Raji (cell line): ENCODE results near the gene ASH1L.

Source experiments
- POLR2A ChIP-seq: IDR thresholded peaks from 2 replicates; pipeline ENCODE4 v1.6.1; 2011; ENCODE audit warnings: low read depth, low read length, control low read depth; ENCODE audit not compliant: insufficient read depth

The ASH1L gene

DNA sequence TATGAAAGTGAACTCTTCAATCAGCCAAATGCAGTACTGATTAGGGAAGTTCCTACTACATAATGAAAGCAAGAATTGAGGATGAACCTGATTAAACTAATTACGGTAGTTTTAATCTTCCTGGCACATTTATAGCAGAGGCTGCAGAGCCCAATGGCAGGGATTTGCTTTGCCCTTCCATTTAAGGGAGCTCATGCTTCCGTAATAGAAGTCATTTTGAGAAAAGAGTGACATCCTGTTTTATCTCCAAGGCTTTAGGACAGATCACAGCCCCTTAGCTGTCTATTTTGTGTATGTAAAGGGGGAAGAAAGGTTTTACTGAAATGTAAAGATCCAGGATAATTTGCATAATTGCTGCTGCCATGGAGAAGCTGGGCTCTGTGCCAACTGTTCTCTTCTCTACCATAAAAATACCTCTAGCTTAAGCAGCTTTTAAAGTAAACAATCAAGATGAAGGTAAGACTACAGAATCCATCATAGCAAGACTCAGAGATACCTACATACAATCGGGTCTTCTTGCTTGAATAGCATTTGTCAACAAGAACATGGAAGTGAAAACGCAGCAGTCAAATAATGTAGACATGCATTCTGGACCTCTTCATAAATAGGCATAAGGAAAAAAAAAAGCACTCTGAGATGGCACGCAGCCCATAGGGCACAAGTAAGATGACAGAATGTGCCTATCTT is 62.5 kb downstream of the ASH1L start:
- TF ChIP-seq POLR2A, result no peak

DNA sequence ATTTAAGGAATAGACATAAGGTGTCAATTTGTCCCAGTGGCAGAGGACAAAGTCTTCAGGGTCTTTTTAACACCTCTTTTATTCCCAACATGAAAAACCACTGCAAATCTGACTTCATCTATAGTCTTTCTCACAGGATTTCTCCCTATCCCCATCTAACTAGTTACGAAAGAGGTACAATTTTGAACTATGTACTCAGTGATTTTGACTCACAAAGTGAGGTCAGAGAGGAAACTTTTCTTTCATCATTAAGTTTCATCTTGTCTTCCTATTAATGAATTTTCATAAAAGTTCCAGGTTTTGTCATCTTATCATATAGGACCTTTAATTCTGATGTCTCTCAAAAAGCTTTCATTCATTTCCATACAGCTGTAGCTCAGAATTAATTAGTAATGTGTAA is 63.3 kb downstream of the ASH1L start:
- no peak for TF ChIP-seq POLR2A

DNA sequence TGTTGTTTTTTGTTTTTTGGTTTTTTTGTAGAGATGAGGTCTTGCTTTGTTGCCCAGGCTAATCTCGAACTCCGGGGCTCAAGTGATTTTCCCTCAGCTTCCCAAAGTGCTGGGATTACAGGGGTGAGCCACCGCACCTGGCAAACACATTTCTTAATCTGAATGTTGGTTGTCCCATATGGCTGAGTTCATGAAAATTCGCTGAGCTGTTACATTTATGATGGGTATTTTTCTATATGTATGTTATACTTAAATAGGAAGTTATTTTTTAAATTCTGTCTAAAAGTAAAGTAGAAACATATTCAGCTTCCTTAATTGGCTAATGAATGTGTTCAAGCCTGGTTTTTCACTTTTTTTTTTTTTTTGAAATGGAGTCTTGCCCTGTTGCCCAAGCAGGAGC is 75.1 kb downstream of the ASH1L start:
- TF ChIP-seq POLR2A, result no peak

DNA sequence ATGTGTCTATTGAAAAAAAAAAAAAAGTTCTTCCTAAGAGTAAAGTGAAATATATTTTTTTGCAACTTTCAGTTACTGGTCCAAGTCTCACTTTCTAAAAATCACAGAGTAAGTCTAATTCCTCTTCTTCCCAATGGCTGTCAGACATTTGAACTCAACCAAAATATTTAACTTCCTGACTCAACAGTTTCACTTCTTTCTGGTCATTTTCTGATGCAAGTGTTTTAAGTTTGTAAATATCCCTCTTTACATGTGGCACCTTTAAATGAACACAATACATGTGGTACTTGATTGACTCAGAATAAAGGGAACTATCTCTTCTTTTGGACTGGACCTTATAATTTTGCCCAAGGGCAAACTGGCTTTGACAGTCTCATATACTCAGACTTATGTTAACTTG is 76.7 kb downstream of the ASH1L start:
- TF ChIP-seq POLR2A, result no peak

DNA sequence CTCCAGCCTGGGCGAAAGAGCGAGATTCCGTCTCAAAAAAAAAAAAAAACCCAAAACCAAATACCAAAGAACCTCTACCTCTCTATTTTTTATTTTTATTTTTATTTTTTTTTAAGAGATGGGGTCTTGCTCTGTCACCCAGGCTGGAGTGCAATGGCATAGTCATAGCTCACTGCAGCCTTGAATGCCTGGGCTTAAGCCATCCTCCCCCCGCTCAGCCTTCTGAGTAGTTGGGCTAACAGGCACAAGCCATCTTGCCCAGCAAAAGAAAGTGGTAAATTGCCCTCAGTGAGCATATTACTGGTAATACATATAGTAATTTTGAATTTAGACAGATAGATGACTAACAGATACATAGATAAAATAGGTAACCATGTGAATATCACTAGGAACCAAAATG is 77.4 kb downstream of the ASH1L start:
- no peak for TF ChIP-seq POLR2A

DNA sequence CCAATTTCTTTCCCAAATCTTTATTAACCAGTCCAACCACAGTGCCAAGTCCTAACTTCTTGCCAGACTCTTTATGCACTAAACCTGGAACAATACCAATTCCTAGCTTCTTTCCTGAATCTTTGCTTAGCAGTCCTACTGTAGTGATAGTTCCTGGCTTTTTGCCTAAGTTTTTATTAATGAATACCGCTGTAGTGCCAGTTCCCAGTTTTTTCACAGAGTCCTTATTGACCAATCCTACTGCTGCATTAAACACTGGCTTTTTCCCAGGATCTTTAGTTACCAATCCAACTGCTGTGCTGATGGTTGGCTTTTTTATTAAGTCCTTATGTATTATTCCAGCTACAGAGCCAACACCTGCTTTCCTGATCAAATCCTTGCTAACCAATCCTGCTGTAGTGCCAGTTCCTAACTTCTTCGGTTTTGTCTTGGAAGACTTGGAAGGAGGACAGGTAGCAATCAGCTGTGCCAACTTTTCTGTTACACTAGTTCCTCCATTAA is 80.8 kb downstream of the ASH1L start:
- no peak for TF ChIP-seq POLR2A

DNA sequence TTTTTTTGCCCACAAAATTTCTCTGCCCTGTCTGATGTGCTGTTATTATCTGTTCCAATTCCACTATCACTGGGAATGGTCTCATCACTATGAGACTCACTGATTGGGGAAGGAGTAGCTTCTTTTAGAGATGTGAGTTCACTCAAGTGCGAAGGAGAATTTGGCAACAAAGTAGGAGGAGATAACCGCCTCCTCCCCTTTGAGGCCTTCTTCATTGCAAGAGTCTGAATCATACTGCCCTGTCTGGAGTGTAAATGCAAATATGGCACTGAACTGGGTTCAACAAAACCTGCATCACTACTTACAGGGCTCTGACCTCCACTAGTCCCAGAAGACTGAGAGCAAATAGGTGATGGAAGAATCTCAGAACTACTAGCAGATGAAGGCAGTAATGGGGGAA is 83.4 kb downstream of the ASH1L start:
- no peak for TF ChIP-seq POLR2A

DNA sequence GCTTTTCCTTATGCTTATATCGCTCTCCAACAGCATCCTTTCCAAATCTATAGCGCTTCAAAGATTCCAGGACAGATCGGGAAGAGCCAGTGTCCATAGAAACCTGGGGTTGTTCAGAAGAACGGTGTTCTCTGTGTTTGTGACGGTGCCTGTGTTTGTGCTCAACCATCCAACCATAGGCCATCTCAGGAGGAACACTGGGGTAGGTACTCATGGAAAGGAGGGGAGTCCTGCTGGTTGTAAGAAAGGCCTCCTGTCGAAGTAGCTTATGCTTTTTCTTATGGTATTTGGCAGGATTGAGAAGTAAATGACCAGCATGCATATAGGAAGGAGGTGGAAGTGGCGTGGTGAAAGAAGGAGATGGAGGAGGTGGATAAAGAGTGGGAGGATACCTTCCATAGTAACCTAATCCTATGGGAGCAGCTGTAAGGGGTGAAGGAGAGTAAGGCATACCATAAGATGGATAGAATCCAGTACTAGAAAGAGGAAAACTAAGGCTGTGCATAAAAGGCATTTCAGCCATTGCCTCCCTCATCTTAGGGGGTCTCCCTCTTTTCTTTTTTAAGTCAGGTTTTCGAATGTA is 84.2 kb downstream of the ASH1L start:
- no peak for TF ChIP-seq POLR2A

DNA sequence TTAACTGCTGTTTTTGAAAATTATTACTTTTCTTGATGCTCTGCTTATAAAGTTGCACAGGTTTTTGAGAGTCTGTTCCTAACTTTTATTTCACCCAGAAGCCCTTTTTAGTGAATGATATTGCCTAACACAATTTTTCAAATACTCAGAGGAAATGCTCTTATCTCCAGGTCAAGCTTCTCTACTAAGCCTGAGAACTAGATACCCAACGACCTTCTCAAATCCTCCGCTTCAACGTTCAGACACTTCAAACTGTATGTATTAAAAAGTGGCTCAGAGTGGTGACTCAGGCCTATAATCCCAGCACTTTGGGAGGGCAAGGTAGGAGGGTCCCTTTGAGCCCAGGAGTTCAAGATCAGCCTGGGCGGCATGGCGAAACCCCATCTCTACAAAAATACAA is 88.5 kb downstream of the ASH1L start:
- no peak for TF ChIP-seq POLR2A

DNA sequence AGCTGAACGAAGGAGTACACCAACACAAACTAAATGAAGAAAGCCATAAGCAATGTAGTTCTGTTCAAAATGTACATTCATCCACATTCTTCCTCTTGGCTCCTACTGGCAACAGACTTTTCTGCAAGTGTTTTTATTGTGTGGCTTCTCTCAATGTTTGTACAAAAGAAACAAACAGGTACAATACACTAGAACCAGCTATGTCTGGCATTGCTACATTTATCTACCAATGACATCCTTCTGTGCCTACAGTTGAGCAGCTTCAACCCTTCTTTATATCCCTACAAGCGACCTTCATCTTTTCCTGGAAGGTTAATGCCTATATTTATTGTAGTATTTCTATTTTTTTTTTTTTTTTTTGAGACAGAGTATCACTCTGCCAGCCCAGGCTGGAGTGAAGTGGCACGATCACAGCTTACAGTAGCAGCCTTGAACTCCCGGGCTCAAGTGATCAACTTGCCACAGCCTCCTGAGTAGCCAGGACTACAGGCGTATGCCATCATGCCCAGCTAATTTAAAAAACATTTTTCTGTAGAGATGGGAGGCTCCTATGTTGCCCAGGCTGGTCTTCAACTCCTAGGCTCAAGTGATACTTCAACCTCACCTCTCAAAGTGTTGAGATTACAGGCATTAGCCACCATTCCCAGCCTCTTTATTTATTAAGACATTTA is 89.3 kb downstream of the ASH1L start:
- no peak for TF ChIP-seq POLR2A

DNA sequence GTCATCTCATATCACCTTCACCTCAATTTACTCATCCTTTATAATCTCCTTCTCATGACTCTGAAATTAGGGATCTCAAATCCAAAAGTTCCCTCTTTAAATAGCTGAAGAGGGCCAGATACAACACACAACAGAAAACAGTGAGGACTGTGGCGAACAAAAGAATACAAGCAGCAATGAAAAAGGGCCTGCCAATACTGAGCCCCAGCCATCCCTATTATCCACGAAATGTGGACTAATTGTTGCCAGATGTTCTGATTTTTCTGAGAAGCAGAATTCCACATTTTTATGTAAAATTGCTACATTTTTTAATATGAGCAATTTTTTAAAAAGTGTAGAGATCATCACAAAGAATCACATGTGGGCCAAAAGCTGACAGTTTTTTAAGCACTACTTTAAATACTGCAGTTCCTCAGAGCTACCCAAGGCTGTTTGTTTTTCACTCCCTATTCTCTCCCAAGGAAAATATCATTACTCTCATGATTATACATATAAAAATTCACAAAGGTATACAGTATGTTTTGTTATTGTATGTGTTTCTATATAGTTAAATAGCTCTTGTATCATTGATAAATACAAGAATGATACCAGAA is 90.0 kb downstream of the ASH1L start:
- TF ChIP-seq POLR2A, result no peak

DNA sequence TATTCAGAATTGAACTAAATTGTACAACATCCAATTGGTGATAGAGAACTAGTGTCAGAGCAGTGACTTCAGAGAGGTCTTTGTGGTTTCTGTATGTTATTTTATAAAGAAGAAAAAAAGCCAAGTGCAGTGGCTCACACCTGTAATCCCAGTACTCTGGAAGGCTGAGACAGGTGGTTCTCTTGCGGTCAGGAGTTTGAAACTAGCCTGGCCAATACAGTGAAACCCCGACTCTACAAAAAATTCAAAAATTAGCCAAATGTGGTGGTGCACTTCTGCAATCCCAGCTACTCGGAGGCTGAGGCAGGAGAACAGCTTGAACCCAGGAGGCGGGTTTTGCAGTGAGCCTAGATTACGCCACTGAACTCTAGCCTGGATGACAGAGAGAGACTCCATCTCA is 90.7 kb downstream of the ASH1L start:
- TF ChIP-seq POLR2A, result no peak

DNA sequence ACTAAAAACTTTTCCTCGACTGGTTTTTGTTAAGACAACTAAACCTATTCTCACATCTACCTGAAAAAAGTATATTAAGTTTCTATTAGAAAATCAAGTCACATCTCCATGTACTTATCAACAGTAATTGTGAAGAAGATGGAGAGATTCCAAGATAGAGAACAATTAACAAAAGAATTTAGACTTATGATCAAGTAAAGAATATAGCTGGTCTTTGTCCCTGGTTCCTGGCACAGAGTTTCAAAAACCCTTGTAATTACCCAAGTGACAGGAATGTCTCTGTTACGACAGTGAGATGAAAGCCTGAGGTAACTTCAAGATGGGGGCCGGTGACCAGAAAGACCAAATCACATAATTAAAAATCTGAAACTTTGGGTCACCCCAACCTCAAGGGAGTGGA is 91.6 kb downstream of the ASH1L start:
- no peak for TF ChIP-seq POLR2A

DNA sequence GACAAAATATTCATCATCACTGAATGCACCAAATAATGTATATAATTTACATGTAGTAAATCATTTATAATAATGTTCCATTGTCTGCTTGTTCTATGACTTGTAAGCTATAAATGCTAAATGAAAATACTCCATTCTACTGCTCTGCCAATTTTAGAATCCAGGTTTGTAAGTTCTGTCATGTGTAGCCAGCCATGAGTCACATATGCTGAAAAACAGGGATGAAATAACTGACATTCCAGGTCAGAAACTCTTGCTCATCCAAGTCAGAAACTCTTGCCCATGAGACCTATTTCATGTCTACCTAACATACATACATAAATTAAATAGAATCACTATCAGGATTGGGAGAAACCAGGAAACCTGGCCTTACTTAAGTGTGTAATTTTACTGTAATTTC is 95.6 kb downstream of the ASH1L start:
- TF ChIP-seq POLR2A, result no peak

DNA sequence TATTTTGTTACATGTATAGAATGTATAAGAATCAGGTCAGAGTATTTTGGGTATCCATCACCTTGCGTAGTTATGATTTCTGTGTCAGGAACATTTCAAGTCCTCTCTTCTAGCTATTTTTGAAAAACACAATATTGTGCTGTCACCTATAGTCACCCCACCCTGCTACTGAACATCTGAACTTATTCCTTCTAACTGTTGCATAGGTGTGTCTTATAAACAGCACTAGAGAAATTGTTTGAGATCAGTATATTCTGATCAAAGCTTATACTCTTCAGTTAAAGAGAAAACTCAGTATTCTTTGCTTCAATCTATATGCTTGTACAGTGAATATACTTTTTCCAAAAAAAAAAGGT is 96.0 kb downstream of the ASH1L start:
- no peak for TF ChIP-seq POLR2A

DNA sequence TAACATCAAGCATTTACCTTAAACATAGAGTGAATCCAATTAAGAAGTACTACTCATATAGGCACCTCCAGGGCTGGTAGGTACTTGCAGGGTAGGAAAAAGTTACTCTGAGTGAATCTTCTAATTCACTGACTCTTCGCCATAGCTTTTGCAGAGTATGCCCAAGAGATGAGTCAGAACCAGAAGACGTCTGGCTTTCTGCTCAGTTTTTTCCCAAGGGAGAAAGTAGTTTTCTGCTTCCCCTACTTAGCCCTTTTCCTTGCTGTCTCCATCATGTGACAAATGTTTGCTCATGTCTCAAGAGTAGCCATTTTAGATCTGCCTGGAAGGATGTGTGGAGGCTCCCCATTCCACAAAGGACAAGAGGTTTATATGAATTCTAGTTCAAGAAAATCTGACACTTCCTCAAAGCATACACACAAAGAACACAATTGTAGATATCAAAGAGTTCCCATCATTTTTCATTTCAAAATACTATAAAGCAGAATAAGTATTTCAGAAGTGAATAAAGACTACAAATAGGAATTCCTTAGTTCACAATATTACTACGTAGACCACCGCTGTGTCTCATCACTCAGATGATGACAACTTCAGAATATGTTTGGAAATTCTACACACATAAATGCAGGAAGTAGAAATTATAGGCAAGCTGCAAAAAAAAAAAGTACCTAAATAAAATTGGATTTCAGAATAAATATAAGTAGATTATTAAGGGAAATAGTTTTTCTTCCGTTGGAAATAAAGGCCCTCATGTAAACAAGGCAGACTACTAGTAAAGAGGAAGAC is 98.5 kb downstream of the ASH1L start:
- no peak for TF ChIP-seq POLR2A

DNA sequence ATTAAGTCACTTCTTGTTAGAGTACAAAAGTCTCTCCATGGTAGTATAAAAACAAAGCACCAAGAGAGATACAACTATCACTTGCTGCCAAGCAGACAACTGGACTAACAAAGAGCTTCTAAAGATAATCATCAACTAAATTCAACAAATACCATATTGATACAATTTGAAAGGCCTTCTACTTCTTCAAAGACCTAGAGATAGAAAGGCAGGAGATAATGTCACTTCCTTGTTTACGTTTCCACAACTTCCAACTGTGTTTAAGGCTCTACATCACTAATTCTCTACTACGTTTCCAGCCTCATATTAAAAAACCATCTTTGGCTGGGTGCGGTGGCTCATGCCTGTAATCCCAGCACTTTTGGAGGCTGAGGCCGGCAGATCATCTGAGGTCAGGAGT is 104.5 kb downstream of the ASH1L start:
- no peak for TF ChIP-seq POLR2A
